Measurements from ENCODE around the gene INPP4B.
"Not testable (repeated sequence)": the region's sequence is repeated elsewhere in the genome, so short reads cannot be mapped to it uniquely, and the experiment has no call there.

Gene INPP4B

GRCh38 chr4:142411993-142412392, 434.1 kb downstream of the INPP4B start:
- no peak for DNase-seq (ENCODE audit: low read depth)

GRCh38 chr4:142408003-142408441, 438.1 kb downstream of the INPP4B start:
- no peak for DNase-seq (ENCODE audit: low read depth)

- no peak for DNase-seq (ENCODE audit: low read depth)
These were observed 438.5 kb downstream of the INPP4B start for GRCh38 chr4:142407596-142407995.

- DNase-seq (ENCODE audit: low read depth), result no peak
These were observed 439.1 kb downstream of the INPP4B start for GRCh38 chr4:142406917-142407501.

- no peak for DNase-seq (ENCODE audit: low read depth)
These were observed 439.6 kb downstream of the INPP4B start for GRCh38 chr4:142406499-142406835.

- no peak for DNase-seq (ENCODE audit: low read depth)
These were observed 440.2 kb downstream of the INPP4B start for GRCh38 chr4:142405695-142406498.

GRCh38 chr4:142405021-142405694, 440.9 kb downstream of the INPP4B start:
- DNase-seq (ENCODE audit: low read depth), result peak; percentile 57

GRCh38 chr4:142404191-142404611, 441.9 kb downstream of the INPP4B start:
- DNase-seq (ENCODE audit: low read depth), result peak; percentile 51

GRCh38 chr4:142402900-142403299, 443.2 kb downstream of the INPP4B start:
- no peak for DNase-seq (ENCODE audit: low read depth)

- no peak for DNase-seq (ENCODE audit: low read depth)
These were observed 443.9 kb downstream of the INPP4B start for GRCh38 chr4:142402156-142402555.

GRCh38 chr4:142397364-142397991, 448.6 kb downstream of the INPP4B start:
- not testable (repeated sequence) for DNase-seq (ENCODE audit: low read depth)

- DNase-seq (ENCODE audit: low read depth), result no peak
These were observed 449.8 kb downstream of the INPP4B start for GRCh38 chr4:142396279-142396678.

GRCh38 chr4:142393127-142393526, 453.0 kb downstream of the INPP4B start:
- DNase-seq (ENCODE audit: low read depth), result no peak

- no peak for DNase-seq (ENCODE audit: low read depth)
These were observed 459.2 kb downstream of the INPP4B start for GRCh38 chr4:142386856-142387255.

- no peak for DNase-seq (ENCODE audit: low read depth)
These were observed 459.7 kb downstream of the INPP4B start for GRCh38 chr4:142386449-142386848.

GRCh38 chr4:142383800-142384470, 462.2 kb downstream of the INPP4B start:
- DNase-seq (ENCODE audit: low read depth), result no peak

GRCh38 chr4:142383354-142383753, 462.7 kb downstream of the INPP4B start:
- DNase-seq (ENCODE audit: low read depth), result no peak

- no peak for DNase-seq (ENCODE audit: low read depth)
These were observed 466.0 kb downstream of the INPP4B start for GRCh38 chr4:142380052-142380602.

- DNase-seq (ENCODE audit: low read depth), result no peak
These were observed 466.6 kb downstream of the INPP4B start for GRCh38 chr4:142379277-142380051.

GRCh38 chr4:142378179-142378578, 467.9 kb downstream of the INPP4B start:
- DNase-seq (ENCODE audit: low read depth), result no peak
